Measurements from ENCODE around the gene MAL.

The MAL gene

GRCh38 chr2:95025406-95026319, at the start of gene MAL:
TSS of gene MAL (plus strand) at chr2:95025708. CDS start at chr2:95025793, 85 bp downstream.
- no peak for DNase-seq

- no peak for DNase-seq
Measured at GRCh38 chr2:94977826-94978225, 47.7 kb upstream of the MAL start.

GRCh38 chr2:94978917-94979316, 46.6 kb upstream of the MAL start:
- DNase-seq, result no peak

DNA sequence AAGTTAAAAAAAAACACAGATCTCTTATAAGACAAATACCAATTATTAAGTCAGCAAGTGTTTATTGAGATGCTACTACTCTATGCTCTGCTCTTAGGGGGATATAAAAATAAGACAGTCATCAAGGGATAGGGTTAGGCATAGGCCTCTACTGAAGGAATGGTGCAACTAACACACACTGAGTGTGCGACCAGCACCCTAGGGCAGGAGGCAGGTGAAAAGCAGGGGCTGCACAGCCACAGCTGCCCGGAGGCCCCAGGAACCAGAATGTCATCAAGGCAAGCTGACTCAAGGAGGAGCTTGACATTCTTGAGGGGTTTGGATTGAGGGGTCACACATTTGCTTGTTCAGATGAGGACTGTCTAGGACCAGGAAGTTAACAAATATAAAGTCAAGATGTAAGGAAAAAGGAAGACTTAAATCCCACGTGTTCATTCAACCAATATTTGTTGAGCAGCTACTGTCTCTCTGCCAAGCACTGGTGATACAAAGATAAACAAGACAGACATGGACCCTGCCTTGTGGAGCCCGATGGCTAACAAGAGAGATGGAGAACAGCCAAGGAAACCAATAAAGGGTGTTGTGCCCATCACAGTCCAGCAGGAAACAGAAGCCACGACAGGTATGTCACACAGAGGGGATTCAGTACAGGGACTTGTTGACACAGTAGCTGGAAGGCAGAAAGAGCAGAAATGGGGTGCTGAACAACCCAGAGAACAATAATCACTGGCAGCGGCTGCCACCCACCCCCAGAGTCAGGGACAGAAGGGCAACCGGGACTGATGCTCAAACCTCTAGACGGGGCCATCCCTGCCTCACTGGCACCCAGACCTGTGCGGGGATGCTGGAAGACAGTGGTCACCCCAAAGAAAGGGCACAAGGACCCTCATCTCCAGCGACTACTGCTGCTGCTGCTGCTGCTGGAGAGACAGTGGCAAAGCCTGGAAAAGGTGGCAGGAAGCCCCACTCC, 45.8 kb upstream of the MAL start:
- DNase-seq, result no peak

- DNase-seq, result no peak
Measured at GRCh38 chr2:94980406-94980805, 45.1 kb upstream of the MAL start.

- no peak for DNase-seq
Measured at GRCh38 chr2:94982156-94982555, 43.4 kb upstream of the MAL start.

- DNase-seq, result no peak
Measured at GRCh38 chr2:94982675-94983074, 42.8 kb upstream of the MAL start.

DNA sequence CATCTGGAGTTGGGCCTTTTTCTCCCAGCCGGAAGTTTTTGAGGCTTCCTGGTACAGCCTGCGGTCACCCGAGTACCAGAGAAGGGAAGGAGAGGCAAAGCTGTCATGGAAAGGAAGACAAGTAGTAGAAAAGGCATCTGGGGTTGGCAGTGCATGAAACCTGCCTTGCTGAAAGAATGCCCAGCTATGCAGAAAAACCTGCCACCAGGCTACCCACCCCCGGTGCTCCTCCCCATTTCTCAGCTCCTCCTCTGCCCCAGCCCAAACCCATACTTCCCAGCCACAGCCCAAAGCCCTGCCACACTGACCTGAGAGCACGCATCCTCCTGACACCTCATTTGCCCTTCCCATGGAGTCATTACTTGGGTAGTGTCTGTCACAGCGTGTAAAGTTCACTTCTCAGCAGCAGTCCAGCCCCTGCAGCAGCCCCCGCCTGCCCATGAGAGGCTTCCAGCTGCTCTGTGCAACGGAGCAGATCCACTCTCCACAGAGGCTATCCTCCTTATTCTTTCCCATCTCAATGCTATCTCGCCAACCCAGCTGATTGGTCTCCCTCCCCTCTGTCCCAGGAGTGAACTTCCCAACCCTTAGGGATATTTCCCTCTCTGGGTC, 40.4 kb upstream of the MAL start:
- DNase-seq, result no peak

GRCh38 chr2:94985636-94986035, 39.9 kb upstream of the MAL start:
- DNase-seq, result no peak

- DNase-seq, result peak; percentile 3
Measured at GRCh38 chr2:94986392-94986963, 39.0 kb upstream of the MAL start.

- no peak for DNase-seq
Measured at GRCh38 chr2:94987074-94988020, 38.2 kb upstream of the MAL start.

DNA sequence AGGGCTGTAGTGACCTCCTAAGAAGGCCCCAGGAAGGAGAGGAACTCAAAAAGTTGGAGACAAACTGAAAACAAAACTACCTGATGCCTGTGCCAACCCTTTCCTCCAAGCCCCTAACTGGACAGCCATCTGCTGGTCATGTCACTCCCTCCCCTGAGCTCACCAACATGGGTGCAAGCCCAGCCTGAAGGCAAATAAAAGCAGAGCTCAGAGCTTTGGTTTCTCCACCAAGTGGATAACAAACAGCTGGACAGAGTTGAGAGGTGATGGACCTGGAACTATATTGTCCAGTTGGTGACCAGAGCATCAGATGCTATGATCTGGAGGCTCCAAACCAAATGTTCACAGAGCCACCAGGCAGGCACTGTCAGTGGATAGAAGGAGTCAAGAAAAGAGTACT, 34.6 kb upstream of the MAL start:
- DNase-seq, result no peak

DNA sequence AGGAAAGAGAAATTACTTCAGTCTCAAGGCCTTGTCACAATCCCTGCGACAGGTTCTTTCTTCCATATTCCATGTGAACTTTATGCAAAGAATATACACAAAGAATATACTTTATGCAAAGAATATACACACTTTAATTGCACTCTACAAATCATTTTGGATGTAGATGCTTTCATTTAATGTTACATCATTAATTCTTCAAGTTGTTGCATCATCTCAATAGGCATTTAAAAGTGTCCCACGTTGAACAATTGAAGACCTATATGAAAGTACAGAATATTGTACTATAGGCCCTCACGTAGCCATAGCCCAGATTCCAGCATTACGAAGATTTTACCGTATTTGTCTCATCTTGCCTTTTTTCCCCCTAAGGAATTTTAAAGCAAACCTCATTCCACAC, 33.1 kb upstream of the MAL start:
- DNase-seq, result no peak

DNA sequence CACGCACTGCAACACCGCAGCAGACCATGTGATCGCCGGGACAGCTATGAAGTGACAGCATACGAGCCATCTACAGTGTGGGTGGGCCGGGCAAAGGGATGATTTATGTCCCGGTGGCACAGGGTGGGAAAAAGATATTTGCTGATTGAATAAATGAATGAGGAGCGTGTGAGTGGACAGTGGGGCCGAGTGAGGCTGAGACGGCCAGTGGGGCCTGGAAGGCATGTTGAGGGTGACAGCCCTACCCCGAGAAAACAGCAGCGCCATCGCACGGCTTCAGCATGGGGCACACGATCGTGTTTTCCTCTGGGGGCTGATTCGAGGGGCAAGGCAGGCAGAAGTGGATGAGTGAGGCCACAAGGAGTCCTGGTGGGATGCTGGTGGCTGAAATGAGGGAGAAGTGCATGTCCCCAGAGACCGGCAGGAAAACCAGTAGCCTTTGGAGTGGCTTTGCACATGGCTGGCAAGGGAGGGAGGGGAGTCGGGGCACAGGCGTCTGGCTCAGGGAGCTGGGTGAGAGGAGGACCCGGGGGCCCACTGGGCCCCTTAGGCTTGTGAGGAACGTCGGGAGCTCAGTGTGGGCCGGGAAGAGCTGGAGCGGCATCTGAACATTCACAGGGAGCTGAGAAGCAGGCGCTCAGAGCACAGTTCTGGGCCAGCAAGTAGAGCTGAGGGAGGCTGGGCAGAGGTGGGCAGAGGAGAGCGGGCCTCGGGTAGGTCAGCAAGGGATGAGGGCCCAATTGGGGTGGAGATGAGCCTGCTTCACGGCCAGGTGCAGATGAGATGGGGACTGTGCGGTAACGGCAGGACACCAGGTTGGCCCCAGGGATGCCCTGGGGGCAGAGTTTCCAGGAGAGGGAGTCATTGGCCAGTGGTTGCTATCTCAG, 32.1 kb upstream of the MAL start:
- no peak for DNase-seq

- DNase-seq, result no peak
Measured at GRCh38 chr2:94994063-94994913, 31.2 kb upstream of the MAL start.

DNA sequence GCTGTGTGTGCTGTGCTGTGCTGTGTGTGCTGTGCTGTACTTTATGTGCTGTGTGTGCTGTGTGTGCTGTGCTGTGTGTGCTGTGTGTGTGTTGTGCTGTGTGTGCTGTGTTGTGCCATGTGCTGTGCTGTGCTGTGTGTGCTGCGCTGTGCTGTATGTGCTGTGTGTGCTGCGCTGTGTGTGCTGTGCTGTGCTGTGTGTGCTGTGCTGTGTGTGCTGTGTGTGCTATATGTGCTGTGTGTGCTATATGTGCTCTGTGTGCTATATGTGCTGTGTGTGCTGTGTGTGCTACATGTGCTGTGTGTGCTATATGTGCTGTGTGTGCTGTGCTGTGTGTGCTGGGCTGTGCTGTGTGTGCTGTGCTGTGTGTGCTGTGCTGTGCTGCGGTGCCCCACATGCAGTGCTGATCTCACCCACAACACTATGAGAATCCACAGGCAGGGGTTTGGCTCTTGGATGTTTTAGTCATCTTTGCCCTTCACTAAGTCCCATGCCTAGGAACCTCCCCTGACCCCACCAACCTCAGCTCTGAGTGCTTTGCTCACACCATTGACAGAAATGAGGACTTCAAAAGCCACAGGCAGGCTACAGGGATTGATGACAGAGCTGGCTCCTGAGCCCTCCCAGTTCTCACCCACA, 30.5 kb upstream of the MAL start:
- DNase-seq, result no peak

GRCh38 chr2:94995553-94996304, 29.8 kb upstream of the MAL start:
- DNase-seq, result no peak

All from NCI-H524 treated with DMSO at 0.1 percent for 48 hours (cell line).